ENCODE results near the gene MAST2.
"Not testable (repeated sequence)": the region's sequence is repeated elsewhere in the genome, so short reads cannot be mapped to it uniquely, and the experiment has no call there.

Gene MAST2

DNA sequence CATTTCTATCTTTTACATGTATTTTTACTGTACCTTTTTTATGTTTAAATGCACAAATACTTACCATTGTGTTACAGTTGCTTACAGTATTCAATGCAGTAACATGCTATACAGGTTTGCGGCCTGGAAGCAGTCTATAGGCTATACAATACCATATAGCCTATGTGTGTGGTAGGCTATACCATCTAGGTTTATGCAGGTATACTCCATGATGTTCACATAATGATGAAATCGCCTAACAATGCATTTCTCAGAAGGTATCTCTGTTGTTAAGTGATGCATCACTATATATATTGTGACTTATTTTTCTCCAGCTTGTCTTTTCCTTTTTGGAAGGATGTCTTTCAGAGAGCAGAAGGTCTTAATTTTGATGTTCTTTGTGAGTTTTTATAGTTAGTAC lies 103.5 kb downstream of the MAST2 start:
- DNase-seq, result no peak

DNA sequence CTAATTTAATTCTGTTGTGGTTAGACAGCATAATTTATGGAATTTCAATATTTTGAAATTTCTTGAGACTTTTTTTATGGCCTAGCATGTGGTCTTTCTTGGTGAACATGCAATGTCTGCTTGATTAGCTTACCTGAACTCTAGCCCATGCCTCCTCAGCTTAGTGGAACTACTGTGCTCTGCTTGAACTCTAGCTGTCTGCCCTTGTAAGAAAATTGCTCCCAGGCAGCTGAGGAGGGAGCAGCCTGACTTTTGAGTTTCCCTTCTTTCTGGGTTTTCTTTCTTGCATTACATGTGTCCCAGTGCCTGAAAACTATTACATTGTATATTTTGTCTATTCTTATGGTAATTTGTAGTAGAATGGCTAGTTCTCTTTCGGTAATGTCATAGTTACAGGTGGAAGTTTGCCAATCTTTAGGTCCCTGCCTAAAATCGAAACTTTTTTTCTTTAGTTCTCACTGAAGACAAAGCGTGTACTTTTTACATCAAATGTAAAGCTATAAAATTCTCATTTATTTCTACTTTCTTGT lies 105.3 kb downstream of the MAST2 start:
- no peak for DNase-seq

DNA sequence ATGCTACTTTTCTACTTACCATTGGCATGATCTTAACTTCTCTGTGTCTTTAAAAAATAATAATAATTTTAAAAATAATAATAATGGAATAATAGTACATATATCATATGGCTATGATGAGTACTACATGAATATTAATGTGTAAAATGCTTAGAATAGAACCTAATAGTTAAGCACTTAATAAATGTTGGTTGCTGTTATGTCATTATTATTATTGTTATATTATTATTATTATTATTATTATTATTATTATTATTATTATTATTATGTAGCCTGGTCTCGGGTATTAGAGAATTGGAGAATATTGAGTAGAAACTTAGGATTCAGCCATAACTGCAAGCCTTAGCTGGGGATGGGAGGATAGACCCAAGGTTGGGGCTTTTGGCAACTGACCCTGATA lies 108.2 kb downstream of the MAST2 start:
- DNase-seq, result no peak

DNA sequence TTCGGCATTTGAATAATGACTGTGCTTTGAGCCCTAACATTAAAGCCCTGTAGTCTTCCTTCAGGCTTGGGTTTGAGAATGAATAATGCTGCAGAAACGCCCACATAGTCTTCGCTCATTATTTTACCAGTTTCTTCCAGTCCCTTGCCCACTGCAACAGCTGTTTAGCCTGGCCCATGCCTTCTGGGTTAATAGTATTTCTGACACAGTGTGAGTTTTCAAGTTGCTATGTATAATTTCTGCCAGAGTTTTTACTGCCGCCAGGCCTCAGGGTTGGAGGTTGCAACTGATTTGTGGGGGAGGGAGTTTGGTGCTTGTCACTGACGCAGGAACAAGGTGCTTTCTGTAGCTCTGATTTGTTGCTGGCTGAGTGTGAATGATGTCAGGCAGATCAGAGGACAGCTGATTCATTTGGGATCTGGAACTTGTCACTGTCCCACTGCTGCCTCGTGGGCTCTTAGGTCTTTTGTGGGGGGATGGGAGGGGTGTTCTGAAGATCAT lies 109.8 kb downstream of the MAST2 start:
- DNase-seq, result no peak

DNA sequence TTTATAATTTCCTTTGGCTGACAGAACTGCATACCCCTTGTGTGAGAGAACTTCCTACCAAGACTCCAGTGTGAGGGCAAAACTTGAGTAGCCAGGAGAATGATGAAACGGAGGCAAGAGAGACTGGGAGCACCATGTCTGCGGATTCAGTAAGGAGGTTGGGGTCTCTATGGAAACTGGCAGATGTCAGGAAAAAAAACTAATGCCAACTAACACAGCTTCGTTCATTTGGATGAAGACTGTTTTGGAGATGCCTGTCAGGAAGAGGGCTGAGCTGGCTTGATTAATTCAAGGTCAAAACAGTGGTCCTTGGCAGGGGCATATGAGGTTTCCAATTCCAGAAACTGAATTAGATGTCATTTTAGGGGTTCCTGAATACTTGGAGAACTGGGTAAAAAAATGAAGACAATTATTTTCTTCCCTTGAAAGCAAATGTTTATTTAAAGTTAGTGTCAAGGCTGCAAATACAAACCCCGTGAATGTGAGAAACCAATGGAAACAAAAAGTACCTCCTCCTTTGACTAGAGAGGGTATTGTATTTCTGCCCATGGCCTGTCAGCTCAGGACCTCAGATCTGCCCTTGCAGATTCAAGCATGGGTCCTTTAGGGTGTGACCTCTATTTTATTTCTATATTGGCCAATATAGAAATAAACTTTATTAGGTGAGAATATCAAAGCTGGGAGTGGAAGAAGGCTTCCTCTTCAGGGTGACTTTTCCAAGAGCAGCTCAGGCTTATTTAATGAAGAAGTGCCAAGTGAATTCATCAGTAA lies 110.5 kb downstream of the MAST2 start:
- DNase-seq, result no peak

DNA sequence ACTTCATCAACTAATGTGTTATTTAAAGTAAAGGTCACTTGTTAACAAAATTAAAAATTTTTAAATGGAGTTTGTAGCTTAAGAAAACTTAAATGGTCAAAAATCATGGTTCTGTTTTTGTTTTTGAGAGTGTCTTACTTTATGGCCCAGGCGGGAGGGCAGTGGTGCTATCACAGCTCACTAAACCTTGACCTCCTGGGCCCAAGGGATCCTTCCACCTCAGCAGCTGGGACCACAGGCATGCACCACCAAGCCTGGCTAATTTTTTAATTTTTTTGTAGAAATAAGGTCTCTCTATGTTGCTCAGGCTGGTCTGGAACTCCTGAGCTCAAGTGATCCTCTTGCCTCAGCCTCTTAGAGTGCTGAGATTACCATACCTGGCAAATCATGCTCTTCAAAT lies 111.4 kb downstream of the MAST2 start:
- no peak for DNase-seq

DNA sequence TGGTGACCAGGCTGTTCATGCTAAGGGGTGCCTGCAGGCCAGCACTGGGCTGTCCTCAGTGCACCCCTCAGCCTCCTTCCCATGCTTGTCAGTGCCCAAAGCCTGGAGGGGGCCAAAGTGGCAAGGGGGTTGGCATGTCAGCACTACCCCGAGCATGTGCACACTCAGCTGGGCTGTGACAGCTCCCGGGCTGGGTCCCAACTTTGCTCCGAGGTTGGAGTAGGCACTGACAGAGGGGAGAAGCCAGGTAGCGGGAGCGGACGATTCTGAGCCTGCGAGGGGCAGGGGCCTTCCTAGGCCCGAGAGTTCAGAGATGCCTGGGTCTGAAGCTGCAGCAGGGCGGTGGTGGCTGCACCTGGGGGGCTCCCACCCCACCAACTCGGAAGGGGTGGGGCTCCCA lies 119.0 kb downstream of the MAST2 start:
- DNase-seq, result no peak

DNA sequence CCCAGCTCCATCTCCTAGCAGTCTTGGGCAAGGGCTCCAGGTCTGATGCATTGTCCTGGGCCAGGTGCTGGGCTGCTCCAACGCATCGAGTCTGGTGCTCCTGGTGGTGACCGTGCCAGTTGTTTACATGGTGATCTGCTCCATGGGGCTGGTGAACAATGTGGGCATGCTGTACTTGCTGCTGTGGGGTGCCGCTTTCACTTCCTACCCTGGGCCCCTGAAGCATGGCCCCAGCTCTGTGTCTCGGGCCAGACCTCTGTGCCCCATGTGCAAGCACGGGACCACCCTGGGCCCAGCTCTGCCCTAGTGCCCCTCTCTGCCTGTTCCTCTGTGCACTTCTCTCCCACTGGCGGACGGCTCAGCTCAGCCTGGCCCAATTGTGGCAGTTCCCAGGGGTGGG lies 119.4 kb downstream of the MAST2 start:
- DNase-seq, result no peak

DNA sequence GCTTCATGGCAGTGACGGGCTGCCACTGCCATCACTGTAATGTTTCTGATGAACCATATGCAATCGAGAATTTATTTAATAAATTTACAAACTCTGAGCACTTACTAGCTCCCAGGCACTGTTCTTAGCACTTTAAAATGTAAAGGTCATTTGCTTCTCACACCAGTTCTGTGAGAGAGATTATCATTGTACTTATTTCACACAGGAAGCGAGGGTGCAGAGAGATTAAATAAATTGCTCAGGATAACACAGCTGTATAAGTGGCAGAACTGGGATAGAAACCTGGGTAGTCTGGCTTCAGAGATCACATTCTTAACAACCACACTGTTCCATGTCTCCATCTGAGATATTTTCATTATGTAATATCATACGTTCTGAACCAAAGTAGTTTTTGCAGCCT lies 119.9 kb downstream of the MAST2 start:
- no peak for DNase-seq

DNA sequence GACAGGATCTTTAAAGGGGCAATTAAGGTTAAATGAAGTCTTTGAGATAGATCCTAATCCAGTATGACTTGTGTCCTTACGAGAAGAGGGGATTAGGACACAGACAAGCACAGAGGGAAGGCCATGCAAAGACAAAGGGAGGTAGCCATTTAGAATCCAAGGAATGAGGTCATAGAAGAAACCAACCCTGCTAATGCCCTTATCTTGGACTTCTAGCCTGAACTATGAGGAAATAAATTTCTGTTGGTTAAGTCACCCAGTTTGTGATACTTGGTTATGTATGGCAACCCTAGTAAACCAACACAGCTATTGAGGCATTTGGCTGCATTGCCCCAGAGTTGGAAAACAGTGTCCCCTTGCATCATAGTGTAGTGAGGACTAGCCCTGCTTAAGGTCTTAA lies 121.3 kb downstream of the MAST2 start:
- DNase-seq, result no peak

DNA sequence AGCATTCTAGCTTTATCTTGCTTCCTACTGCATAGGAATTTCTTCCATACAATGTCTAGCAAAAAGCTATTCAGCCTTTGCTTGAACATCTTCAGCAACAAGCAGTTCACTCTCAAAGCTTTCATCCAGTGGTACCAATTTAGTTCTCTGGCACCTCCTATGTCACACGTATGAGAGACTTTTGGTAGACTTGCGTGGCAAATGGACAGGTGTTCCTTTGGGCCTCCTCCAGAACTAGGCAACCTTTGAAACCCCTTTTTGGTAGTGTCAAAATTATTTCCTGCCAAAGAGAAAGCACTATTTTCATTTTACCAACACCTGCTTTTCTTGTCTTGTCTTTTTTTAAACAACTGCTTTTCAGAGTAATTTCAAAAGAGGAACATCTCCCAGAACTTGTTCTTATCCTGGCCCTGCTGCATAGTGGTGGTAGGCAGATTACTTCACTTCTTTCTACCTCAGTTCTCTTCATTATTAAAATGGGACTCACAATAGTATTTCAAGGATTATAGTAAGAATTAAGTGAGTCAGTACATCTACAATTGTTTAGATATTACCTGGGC lies 122.4 kb downstream of the MAST2 start:
- no peak for DNase-seq

DNA sequence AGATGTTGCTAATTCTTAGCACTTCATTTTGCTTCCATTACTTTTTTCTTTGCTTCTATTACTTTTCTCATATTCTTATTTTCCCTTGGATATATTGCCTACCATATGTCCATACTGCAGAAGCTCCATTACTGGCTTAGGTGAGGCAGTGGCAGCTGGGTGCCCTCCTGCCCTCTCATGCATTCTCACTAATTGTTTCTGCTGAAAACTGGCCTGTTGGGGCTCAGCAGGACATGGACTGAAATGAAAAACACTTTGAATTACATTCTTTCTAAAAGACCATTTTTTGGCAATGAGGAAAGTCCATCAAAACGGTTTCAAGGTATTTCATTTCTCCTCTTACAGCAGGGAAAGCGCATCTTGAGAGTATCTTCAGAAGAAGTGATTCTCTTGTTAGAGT lies 122.9 kb downstream of the MAST2 start:
- DNase-seq, result no peak

DNA sequence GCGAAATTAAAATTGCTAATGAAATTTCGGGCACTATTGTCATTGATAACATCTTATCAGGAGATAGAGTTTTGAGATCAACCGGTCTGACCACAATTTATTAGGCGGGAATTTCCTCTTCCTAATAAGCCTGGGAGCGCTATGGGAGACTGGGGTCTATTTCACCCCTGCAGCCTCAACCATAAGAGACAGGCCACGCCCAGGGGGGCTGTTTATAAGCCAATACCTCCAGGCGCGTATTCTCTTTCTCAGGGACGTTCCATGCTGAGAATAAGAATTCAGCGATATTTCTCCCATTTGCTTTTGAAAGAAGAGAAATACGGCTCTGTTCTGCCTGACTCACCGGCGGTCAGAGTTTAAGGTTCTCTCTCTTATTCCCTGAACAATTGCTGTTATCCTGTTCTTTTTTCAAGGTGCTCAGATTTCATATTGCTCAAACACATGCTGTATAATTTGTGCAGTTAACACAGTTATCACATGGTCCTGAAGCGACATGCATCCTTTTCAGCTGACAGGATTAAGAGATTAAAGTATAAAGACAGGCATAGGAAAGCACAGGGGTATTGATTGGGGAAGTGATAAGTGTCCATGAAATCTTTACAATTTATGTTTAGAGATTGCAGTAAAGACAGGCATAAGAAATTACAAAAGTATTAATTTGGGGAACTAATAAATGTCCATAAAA lies 124.0 kb downstream of the MAST2 start:
- DNase-seq, result not testable (repeated sequence)

DNA sequence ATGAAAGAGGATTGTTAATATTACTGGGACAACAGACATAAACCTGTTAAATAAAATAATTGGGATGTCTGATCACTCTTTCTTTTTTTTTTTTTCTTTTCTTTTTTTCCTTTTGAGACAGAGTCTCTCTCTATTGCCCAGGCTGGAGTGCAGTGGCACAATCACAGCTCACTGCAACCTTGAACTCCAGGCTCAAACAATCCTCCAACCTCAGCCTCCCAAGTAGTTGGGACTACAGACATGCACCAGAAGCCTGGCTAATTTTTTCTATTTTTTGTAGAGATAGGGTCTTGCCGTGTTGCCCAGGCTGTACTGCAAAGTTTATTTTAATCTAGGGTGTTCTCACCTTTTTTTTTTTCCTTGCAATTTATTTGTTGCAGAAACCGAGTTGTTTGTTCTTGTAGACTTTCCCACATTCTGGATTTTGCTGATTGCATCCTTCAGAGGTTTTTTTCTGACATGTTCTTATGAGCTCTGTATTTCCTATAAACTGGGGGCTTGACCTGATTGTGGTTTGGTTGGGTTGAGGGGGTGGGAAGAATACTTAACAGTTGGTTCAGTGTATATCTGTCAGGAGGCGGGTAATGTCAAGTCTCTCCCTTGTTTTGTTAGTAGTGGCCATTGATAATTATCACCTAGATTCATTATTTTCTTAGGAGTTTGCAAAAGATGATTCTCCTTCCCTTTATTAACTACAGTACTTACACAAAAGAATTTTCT lies 125.2 kb downstream of the MAST2 start:
- DNase-seq, result no peak

DNA sequence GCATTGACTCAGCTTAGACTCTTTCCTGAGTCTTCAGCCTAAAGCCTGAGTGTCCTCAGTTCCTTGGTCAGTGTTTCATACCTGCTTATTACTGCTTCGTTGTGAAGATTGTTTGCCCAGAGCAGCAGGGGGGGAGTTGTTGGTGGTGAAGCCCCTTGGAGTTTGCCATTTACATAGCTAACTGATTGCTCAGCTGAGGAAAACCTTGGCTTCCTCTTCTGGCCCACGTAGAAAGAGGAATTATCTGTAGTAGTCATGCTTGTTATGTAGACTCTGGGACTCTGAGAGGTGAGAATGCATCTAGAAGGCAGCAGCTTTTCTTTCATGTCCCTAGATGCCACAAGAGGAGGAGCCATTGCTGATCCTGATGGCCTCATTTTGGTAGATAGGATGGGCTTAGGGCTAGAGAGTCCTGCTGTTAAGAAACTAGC lies 125.9 kb downstream of the MAST2 start:
- DNase-seq, result no peak

DNA sequence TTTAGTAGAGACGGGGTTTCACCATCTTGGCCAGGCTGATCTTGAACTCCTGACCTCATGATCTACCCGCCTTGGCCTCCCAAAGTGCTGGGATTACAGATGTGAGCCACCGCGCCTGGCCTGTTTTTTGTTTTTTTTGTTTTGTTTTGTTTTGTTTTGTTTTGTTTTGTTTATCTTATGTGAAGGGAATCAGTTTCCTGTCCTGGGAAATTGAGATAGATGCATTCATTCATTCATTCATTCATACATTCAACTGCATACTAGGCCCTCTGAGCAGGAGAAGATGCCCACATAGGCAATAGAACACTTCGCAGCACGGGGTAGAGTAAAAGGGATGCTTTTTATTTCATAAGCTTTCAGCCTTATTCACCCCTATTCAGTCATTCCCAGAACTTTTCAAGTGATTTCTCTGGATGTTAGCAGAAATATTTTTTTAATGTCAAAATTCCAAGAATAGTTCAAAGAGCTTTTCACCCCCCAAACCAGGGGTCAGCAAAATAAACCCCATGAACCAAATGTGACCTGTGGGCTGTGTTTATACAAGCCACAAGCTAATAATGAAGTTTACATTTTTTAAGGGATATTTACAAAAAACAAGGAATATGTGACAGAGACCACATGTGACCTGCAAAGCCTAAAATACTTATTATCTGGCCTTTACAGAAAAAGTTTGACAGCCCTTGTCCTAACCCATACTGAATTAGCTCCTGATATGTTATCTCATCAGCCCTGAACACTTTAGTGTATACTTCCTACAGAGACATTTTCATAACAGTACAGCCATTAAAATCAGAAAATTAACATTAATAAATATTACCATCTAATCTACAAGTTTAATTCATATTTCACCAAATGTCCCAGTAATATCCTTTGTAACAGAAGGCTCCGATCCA lies 127.1 kb downstream of the MAST2 start:
- DNase-seq, result no peak

DNA sequence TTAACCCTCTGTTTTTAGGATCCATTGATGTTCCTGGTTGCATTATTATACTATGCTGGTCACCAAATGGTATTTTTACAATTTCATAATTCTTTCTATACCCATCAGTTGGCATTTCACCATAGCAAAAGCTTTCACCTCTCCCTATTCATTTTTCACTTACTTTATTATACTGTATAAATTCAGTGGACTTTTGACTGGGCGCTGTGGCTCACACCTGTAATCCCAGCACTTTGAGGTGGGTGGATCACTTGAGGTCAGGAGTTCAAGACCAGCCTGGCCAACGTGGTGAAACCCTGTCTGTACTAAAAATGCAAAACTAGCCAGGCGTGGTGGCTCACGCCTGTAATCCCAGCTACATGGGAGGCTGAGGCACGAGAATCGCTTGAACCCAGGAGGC lies 128.8 kb downstream of the MAST2 start:
- DNase-seq, result not testable (repeated sequence)

DNA sequence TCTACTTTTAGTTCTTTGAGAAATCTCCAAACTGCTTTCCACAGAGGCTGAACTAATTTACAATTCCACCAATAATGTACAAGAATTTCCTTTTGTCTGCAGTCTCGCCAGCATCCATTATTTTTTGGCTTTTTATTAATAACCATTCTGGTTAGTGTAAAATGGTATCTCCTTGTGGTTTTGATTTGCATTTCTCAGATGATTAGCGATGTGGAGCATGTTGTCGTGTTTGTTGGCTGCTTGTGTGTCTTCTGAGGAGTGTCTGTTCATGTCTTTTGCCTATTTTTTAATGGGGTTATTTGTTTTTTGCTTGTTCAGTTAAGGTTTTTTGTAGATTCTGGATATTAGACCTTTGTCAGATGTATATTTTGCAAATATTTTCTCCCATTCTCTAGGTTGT lies 131.5 kb downstream of the MAST2 start:
- no peak for DNase-seq

DNA sequence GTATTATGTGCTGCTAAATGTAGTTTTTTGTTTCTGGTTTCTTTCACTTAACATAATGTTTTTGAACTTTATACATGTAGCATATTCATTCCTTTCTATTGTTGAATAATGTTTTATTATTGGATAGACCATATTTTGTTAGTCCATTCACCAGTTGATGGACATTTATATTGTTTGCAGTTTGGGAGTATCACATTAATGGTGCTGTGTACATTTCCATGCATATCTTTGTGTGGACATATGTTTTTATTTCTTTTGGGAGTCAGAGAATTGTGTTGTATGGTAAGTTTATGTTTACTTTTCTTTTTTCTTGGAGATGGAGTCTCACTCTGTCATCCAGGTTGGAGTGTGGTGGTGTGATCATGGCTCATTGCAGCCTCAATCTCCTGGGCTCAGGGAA lies 134.6 kb downstream of the MAST2 start:
- DNase-seq, result no peak

DNA sequence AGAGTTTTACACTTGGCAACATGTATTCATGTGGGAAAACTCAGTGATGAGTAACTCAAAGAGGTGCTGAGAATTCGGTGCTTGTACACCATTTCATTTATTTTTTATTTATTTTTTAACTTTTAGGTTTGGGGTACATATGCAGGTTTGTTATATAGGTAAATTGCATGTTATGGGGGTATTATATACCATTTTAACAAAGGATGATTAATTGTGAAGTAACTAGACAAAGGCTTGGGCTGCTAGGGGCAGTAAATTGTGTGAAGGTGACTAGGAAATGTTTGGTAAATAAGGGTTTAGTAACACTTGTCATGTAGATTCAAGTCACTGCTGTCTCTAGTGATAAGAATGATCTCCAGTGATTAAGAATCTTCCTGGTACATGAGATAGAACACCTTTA lies 139.0 kb downstream of the MAST2 start:
- DNase-seq, result no peak

DNA sequence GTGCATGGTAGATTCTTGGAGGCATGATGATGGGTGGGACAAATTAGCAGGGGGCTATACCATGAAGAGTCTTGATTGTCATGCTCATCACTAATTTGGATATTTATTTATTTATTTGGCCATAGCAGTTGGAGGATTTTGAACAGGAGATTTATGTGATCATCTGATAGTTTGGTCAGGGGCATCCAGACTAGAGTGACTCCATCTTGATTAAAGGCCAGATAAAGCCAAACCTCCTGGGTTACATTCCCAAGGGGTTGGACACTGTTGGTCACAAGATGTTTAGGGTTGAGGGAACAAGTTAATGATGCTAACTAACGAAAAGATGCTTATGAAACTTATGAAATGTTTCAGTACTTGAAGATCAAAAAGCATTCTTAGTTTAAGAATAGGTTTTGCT lies 139.8 kb downstream of the MAST2 start:
- no peak for DNase-seq

DNA sequence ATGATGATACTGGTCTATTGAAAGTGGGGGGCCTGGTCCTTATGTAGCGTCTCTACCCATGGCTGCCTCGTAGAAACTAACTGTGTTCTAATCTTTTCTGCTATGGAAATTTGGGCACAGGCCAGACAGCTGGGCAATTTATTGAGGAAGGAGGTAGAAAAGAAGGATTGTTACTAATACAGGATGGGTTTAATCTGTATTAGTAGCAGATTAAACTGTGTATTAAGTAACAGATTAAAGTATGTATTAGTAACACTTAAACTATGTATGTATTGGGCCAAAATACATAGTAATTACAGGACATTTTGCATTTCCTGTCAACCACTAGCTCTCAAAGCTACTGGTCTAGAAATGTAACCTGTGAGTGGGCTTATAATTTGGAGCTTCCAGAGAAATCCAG lies 142.0 kb downstream of the MAST2 start:
- DNase-seq, result no peak
